Calu3 (cell line): ENCODE measurements around the gene NR1H3. TPM values are rescaled to one million over a fixed set of nuclear protein-coding genes. Genes with fewer than 3 reads are reported as not detected.

ENCODE experiments used
- BruUV-seq: library from RNA; stranded (reverse); fragments of 400-500 nt; replicated peaks from 2 replicates; lab custom pipeline; 2021; lab: Mats Ljungman, UMichigan
- CTCF ChIA-PET: fragments of 300-600 bp; sonication (Branson Sonifier 250); formaldehyde crosslinking; loops from one replicate; lab custom pipeline; 2022; ENCODE audit warnings: antibody characterized with exemption; lab: Charles Lee
- DNase-seq: peaks from one replicate; pipeline ENCODE4 v3.0.0; 2022
- H3K27ac Mint-ChIP-seq: one replicate; pipeline ENCODE4 v1.8.0; 2022; ENCODE audit warnings: mixed read lengths; ENCODE audit not compliant: unreplicated experiment
- H3K27me3 Mint-ChIP-seq: one replicate; pipeline ENCODE4 v1.8.0; 2022; ENCODE audit warnings: mixed read lengths; ENCODE audit not compliant: unreplicated experiment
- H3K36me3 Mint-ChIP-seq: one replicate; pipeline ENCODE4 v1.8.0; 2022; ENCODE audit warnings: mild to moderate bottlenecking, moderate library complexity, mixed read lengths; ENCODE audit not compliant: insufficient read depth, unreplicated experiment
- H3K4me1 Mint-ChIP-seq: one replicate; pipeline ENCODE4 v1.8.0; 2022; ENCODE audit warnings: mild to moderate bottlenecking, low read depth, mixed read lengths; ENCODE audit not compliant: unreplicated experiment
- H3K4me3 Mint-ChIP-seq: one replicate; pipeline ENCODE4 v1.8.0; 2022; ENCODE audit warnings: mild to moderate bottlenecking, low read depth, moderate library complexity, mixed read lengths; ENCODE audit not compliant: unreplicated experiment
- H3K9me3 Mint-ChIP-seq: one replicate; pipeline ENCODE4 v1.8.0; 2022; ENCODE audit warnings: low read depth, mixed read lengths; ENCODE audit not compliant: unreplicated experiment
- CTCF ChIP-seq: fragments of 200-600 bp; IDR thresholded peaks from one replicate; pipeline ENCODE4 v1.8.0; 2022; ENCODE audit warnings: antibody characterized with exemption; ENCODE audit not compliant: unreplicated experiment
- intact Hi-C: fragments of 100-400 bp; cut with micrococcal nuclease; formaldehyde crosslinking; loops from one replicate; pipeline ENCODE4 v1.10.0; 2022; ENCODE audit not compliant: unreplicated experiment
- total RNA-seq: library from RNA; stranded (reverse); gene quantifications from 2 replicates; pipeline ENCODE4 v1.2.3, GENCODE V29; 2022

Gene NR1H3
- total RNA-seq, 1 experiment from 2014 or later, result 14.2 TPM

GRCh38 chr11:47295385-47295784 lies 37.6 kb downstream of the NR1H3 start:
- CTCF ChIA-PET, result no interaction called here
- H3K27ac Mint-ChIP-seq, result no peak overlapping the region
- no peak for TF ChIP-seq CTCF
- intact Hi-C loops, result no loop called here
- no peak overlapping the region for H3K4me3 Mint-ChIP-seq
- no peaks in the 10 kb centered on the region for H3K9me3 Mint-ChIP-seq
- DNase-seq, result no peak
- no TSS peak for BruUV-seq
- H3K4me1 Mint-ChIP-seq, result no peaks in the 10 kb centered on the region
- H3K27me3 Mint-ChIP-seq, result no peaks in the 10 kb centered on the region
- H3K36me3 Mint-ChIP-seq, result peaks cover 36% of the 10 kb centered on the region

GRCh38 chr11:47296045-47296444 lies 38.2 kb downstream of the NR1H3 start:
- CTCF ChIA-PET, result no interaction called here
- no peak overlapping the region for H3K27ac Mint-ChIP-seq
- peaks cover 38% of the 10 kb centered on the region for H3K36me3 Mint-ChIP-seq
- intact Hi-C loops, result no loop called here
- DNase-seq, result no peak
- H3K4me1 Mint-ChIP-seq, result no peaks in the 10 kb centered on the region
- no peaks in the 10 kb centered on the region for H3K27me3 Mint-ChIP-seq
- H3K9me3 Mint-ChIP-seq, result no peaks in the 10 kb centered on the region
- TF ChIP-seq CTCF, result no peak
- no peak overlapping the region for H3K4me3 Mint-ChIP-seq
- no TSS peak for BruUV-seq

- no peak overlapping the region for H3K27ac Mint-ChIP-seq
- no peak for TF ChIP-seq CTCF
- CTCF ChIA-PET, result no interaction called here
- peaks cover 37% of the 10 kb centered on the region for H3K36me3 Mint-ChIP-seq
- H3K4me3 Mint-ChIP-seq, result no peak overlapping the region
- DNase-seq, result no peak
- H3K9me3 Mint-ChIP-seq, result peaks cover 4% of the 10 kb centered on the region
- no TSS peak for BruUV-seq
- intact Hi-C loops, result no loop called here
- H3K4me1 Mint-ChIP-seq, result no peaks in the 10 kb centered on the region
- H3K27me3 Mint-ChIP-seq, result no peaks in the 10 kb centered on the region
Measured at GRCh38 chr11:47299078-47299477, 41.3 kb downstream of the NR1H3 start.

GRCh38 chr11:47302853-47303252 lies 45.1 kb downstream of the NR1H3 start:
- no TSS peak for BruUV-seq
- no peak for TF ChIP-seq CTCF
- H3K27me3 Mint-ChIP-seq, result no peaks in the 10 kb centered on the region
- no peaks in the 10 kb centered on the region for H3K4me1 Mint-ChIP-seq
- H3K27ac Mint-ChIP-seq, result no peak overlapping the region
- no peak for DNase-seq
- H3K4me3 Mint-ChIP-seq, result no peak overlapping the region
- CTCF ChIA-PET, result interaction anchor here (0.7 kb wide), 1 partner anchor 1469 kb away, joined by 10 read pairs; no protein-coding TSS in a partner anchor
- intact Hi-C loops, result no loop called here
- H3K9me3 Mint-ChIP-seq, result peaks cover 4% of the 10 kb centered on the region
- peaks cover 29% of the 10 kb centered on the region for H3K36me3 Mint-ChIP-seq
